Fibroblast of mammary gland (primary cell): Measurements from ENCODE around the gene KHK.

ENCODE experiments used
- DNase-seq: peaks from one replicate; pipeline ENCODE4 v3.0.0-alpha.2; 2010; ENCODE audit warnings: low read depth
- H3K4me3 ChIP-seq: 2 replicates; pipeline ENCODE4 v1.5.1; 2011; ENCODE audit warnings: low read depth, mild to moderate bottlenecking, low read length, moderate library complexity; ENCODE audit not compliant: control insufficient read depth
- CTCF ChIP-seq: conservative IDR thresholded peaks from 2 replicates; pipeline ENCODE4 v1.5.1; 2011; ENCODE audit warnings: low read depth, low read length, inconsistent platforms; ENCODE audit not compliant: control insufficient read depth, insufficient read depth

KHK gene

GRCh38 chr2:27093430-27094352 lies 7.1 kb downstream of the KHK start:
- no peak overlapping the region for H3K4me3 ChIP-seq
- TF ChIP-seq CTCF: no peak
- DNase-seq: no peak

GRCh38 chr2:27094353-27094984 lies 7.9 kb downstream of the KHK start:
- H3K4me3 ChIP-seq: no peak overlapping the region
- DNase-seq: no peak
- TF ChIP-seq CTCF: no peak

- TF ChIP-seq CTCF: no peak
Observed at GRCh38 chr2:27095427-27095744, 8.8 kb downstream of the KHK start.

GRCh38 chr2:27095745-27096651 lies 9.4 kb downstream of the KHK start:
- peak; percentile 65 for DNase-seq
- no peak for TF ChIP-seq CTCF
- H3K4me3 ChIP-seq: peak overlapping the region; percentile 40

More at GRCh38 chr2:27095427-27095744, 8.8 kb downstream of the KHK start:
- no peak overlapping the region for H3K4me3 ChIP-seq
- no peak for DNase-seq

GRCh38 chr2:27096748-27097297 lies 10.3 kb downstream of the KHK start:
- no peak for DNase-seq
- no peak overlapping the region for H3K4me3 ChIP-seq
- no peak for TF ChIP-seq CTCF

- TF ChIP-seq CTCF: no peak
- DNase-seq: no peak
- H3K4me3 ChIP-seq: no peak overlapping the region
Observed at GRCh38 chr2:27097341-27097740, 10.8 kb downstream of the KHK start.
